Measurements from ENCODE around the gene SLC4A5.

SLC4A5 gene

GRCh38 chr2:74178211-74179062 lies 164.8 kb downstream of the SLC4A5 start, which contains the start of gene MOB1A (continued):
- TF ChIP-seq ZNF624 (tag by site-specific recombination; IDR thresholded peaks at IDR 0.05) (no peak), ZNF416 (tag by site-specific recombination; IDR thresholded peaks at IDR 0.05) (no peak), ZNF280D (tag by site-specific recombination; IDR thresholded peaks at IDR 0.05) (no peak), TSHZ1 (tag by site-specific recombination; IDR thresholded peaks at IDR 0.05; ENCODE audit: borderline replicate concordance) (no peak), BCL6B (tag by site-specific recombination; IDR thresholded peaks at IDR 0.05) (no peak), ZNF645 (tag by site-specific recombination; IDR thresholded peaks at IDR 0.05) (no peak), ZNF513 (tag by site-specific recombination; IDR thresholded peaks at IDR 0.05) (no peak; the same call in 1 of the 2 replicates), KLF10 (tag by site-specific recombination; IDR thresholded peaks at IDR 0.05) (peak; percentile 91), ZNF366 (tag by site-specific recombination; conservative IDR thresholded peaks at IDR 0.05) (no peak), ELK4 (IDR thresholded peaks at IDR 0.05; ENCODE audit: borderline replicate concordance, low read depth, low read length) (no peak), ZNF639 (tag by site-specific recombination; IDR thresholded peaks at IDR 0.05) (no peak), ZNF140 (tag by site-specific recombination; IDR thresholded peaks at IDR 0.05) (no peak), ZNF549 (tag by site-specific recombination; IDR thresholded peaks at IDR 0.05) (no peak), ZNF174 (tag by site-specific recombination; IDR thresholded peaks at IDR 0.05) (no peak), WT1 (tag by site-specific recombination; IDR thresholded peaks at IDR 0.05) (0 out of 2 replicates have a peak, but pooled peaks have one; percentile 23), ZIC2 (tag by site-specific recombination; IDR thresholded peaks at IDR 0.05) (no peak), RBAK (tag by site-specific recombination; IDR thresholded peaks at IDR 0.05) (no peak), SP2 (tag by site-specific recombination; IDR thresholded peaks at IDR 0.05) (peak; percentile 92), KLF7 (tag by site-specific recombination; IDR thresholded peaks at IDR 0.05; ENCODE audit: borderline replicate concordance) (no peak), ZNF391 (tag by site-specific recombination; IDR thresholded peaks at IDR 0.05; ENCODE audit: borderline replicate concordance, low read depth) (no peak), ZNF768 (tag by site-specific recombination; IDR thresholded peaks at IDR 0.05) (no peak), ZNF10 (tag by site-specific recombination; IDR thresholded peaks at IDR 0.05) (no peak), IKZF3 (tag by site-specific recombination; IDR thresholded peaks at IDR 0.05) (no peak), KLF8 (tag by site-specific recombination; IDR thresholded peaks at IDR 0.05) (no peak; the same call in 1 of the 2 replicates)

Measured in HEK293 (cell line).